ENCODE measurements around the gene RAB5B.

- TF ChIP-seq EZH2 (IDR thresholded peaks at IDR 0.05) (no peak), POLR2AphosphoS5 (IDR thresholded peaks at IDR 0.05; ENCODE audit: borderline replicate concordance, low read depth, low read length) (no peak), FOXP2 (optimal IDR thresholded peaks at IDR 0.05; ENCODE audit: control extremely low read depth, extremely low read length, insufficient read depth) (no peak)
Measured at GRCh38 chr12:55963760-55964159, 10.1 kb upstream of the RAB5B start.
